Non-pigmented ciliary epithelial cell (primary cell): ENCODE results near the gene RPL7L1.

Experiments used
- DNase-seq: peaks from one replicate; pipeline ENCODE4 v3.0.0-alpha.2; 2010; ENCODE audit warnings: low read depth

RPL7L1 gene

GRCh38 chr6:42933205-42933604, 53.8 kb downstream of the RPL7L1 start:
- DNase-seq = no peak

GRCh38 chr6:42935322-42935721, 55.9 kb downstream of the RPL7L1 start:
- DNase-seq = no peak

GRCh38 chr6:42936398-42936797, 57.0 kb downstream of the RPL7L1 start:
- no peak for DNase-seq

GRCh38 chr6:42937548-42938427, 58.4 kb downstream of the RPL7L1 start:
- no peak for DNase-seq

- no peak for DNase-seq
Observed at GRCh38 chr6:42938428-42938796, 59.0 kb downstream of the RPL7L1 start.

- no peak for DNase-seq
Observed at GRCh38 chr6:42938987-42939809, 59.8 kb downstream of the RPL7L1 start.
